Neural cell (in vitro differentiated cells): Measurements from ENCODE around the gene PIK3CA. TPM values are rescaled to one million over a fixed set of nuclear protein-coding genes. Genes with fewer than 3 reads are reported as not detected.

Experiments
- H2AFZ ChIP-seq: fragments of 200-600, 300-800 bp; sonication (generic), shearing (Covaris generic); 2 replicates; pipeline ENCODE4 v1.6.0; 2014; ENCODE audit warnings: low read depth, mild to moderate bottlenecking, antibody characterized with exemption, low read length, moderate library complexity
- H3F3A ChIP-seq: fragments of 200-600 bp; shearing (Covaris generic); 2 replicates; pipeline ENCODE4 v1.6.1; 2016; ENCODE audit warnings: mild to moderate bottlenecking, moderate library complexity, mixed read lengths, antibody characterized with exemption, low read length; ENCODE audit not compliant: insufficient read depth, poor library complexity, severe bottlenecking
- H3K27ac ChIP-seq: fragments of 200-600, 300-800 bp; sonication (generic), shearing (Covaris generic); 2 replicates; pipeline ENCODE4 v1.5.1; 2014; ENCODE audit warnings: mild to moderate bottlenecking, low read length, moderate library complexity
- H3K27me3 ChIP-seq: fragments of 300-800, 200-600 bp; sonication (generic), shearing (Covaris generic); 2 replicates; pipeline ENCODE4 v1.6.0; 2014; ENCODE audit warnings: mild to moderate bottlenecking, low read depth, low read length, moderate library complexity; ENCODE audit not compliant: insufficient read depth
- H3K36me3 ChIP-seq: fragments of 300-800, 200-600 bp; sonication (generic), shearing (Covaris generic); 2 replicates; pipeline ENCODE4 v1.5.1; 2014; ENCODE audit warnings: mild to moderate bottlenecking, antibody characterized with exemption, low read length, moderate library complexity; ENCODE audit not compliant: insufficient read depth
- H3K4me2 ChIP-seq: fragments of 300-800, 200-600 bp; sonication (generic), shearing (Covaris generic); 2 replicates; pipeline ENCODE4 v1.6.0; 2014; ENCODE audit warnings: mild to moderate bottlenecking, low read length
- H3K4me3 ChIP-seq: fragments of 300-800, 200-600 bp; sonication (generic), shearing (Covaris generic); 2 replicates; pipeline ENCODE4 v1.5.1; 2014; ENCODE audit warnings: mild to moderate bottlenecking, low read length, moderate library complexity
- H3K79me2 ChIP-seq: fragments of 200-600 bp; shearing (Covaris generic); replicated peaks from 2 replicates; pipeline ENCODE4 v1.6.0; 2014; ENCODE audit warnings: mild to moderate bottlenecking, low read length, moderate library complexity; ENCODE audit not compliant: insufficient read depth
- H3K9ac ChIP-seq: fragments of 300-800, 200-600 bp; sonication (generic), shearing (Covaris generic); 2 replicates; pipeline ENCODE4 v1.6.1; 2016; ENCODE audit warnings: mild to moderate bottlenecking, low read length, mixed read lengths
- H3K9me2 ChIP-seq: fragments of 200-600 bp; shearing (Covaris generic); 2 replicates; pipeline ENCODE4 v1.6.1; 2016; ENCODE audit warnings: mild to moderate bottlenecking, low read length, mixed read lengths; ENCODE audit not compliant: insufficient read depth
- H3K9me3 ChIP-seq: fragments of 200-600, 300-800 bp; sonication (generic), shearing (Covaris generic); 2 replicates; pipeline ENCODE4 v1.6.1; 2016; ENCODE audit warnings: mild to moderate bottlenecking, mixed run types, low read length, moderate library complexity, mixed read lengths
- H4K20me1 ChIP-seq: fragments of 200-600 bp; shearing (Covaris generic); 2 replicates; pipeline ENCODE4 v1.6.1; 2016; ENCODE audit warnings: mild to moderate bottlenecking, mixed run types; ENCODE audit not compliant: insufficient read depth
- CTCF ChIP-seq: fragments of 450-650 bp; IDR thresholded peaks from 2 replicates; pipeline ENCODE4 v1.5.1; 2014; ENCODE audit warnings: antibody characterized with exemption, mild to moderate bottlenecking, moderate library complexity; ENCODE audit not compliant: poor library complexity, severe bottlenecking
- EP300 ChIP-seq: fragments of 450-650 bp; conservative IDR thresholded peaks from 2 replicates; pipeline ENCODE4 v1.6.1; 2014; ENCODE audit warnings: antibody characterized with exemption, mild to moderate bottlenecking, moderate library complexity; ENCODE audit not compliant: poor library complexity, severe bottlenecking
- EZH2 ChIP-seq: fragments of 200-600, 300-800 bp; shearing (Covaris generic), sonication (generic); IDR thresholded peaks from 2 replicates; pipeline ENCODE4 v1.6.1; 2014; ENCODE audit warnings: antibody characterized with exemption, low read length, borderline replicate concordance, mild to moderate bottlenecking; ENCODE audit not compliant: insufficient read depth, poor library complexity, severe bottlenecking
- MXI1 ChIP-seq: fragments of 450-650 bp; conservative IDR thresholded peaks from 2 replicates; pipeline ENCODE4 v1.6.1; 2014; ENCODE audit warnings: antibody characterized with exemption, mild to moderate bottlenecking; ENCODE audit not compliant: poor library complexity, severe bottlenecking
- POLR2AphosphoS5 ChIP-seq: IDR thresholded peaks from 2 replicates; pipeline ENCODE4 v1.6.1; 2012
- RAD21 ChIP-seq: fragments of 450-650 bp; conservative IDR thresholded peaks from 2 replicates; pipeline ENCODE4 v1.6.1; 2014; ENCODE audit warnings: antibody characterized with exemption, mild to moderate bottlenecking, moderate library complexity
- SMC3 ChIP-seq: fragments of 450-650 bp; conservative IDR thresholded peaks from 2 replicates; pipeline ENCODE4 v1.6.1; 2014; ENCODE audit warnings: antibody characterized with exemption, mild to moderate bottlenecking, moderate library complexity; ENCODE audit not compliant: poor library complexity
- TAF1 ChIP-seq: IDR thresholded peaks from 2 replicates; pipeline ENCODE4 v1.6.1; 2012; ENCODE audit warnings: low read depth
- polyA plus RNA-seq: library from polyadenylated mRNA; depleted of rRNA; stranded (reverse); fragments of >200 nt; gene quantifications from 2 replicates; pipeline ENCODE4 v1.2.3, GENCODE V29; 2014
- TF ChIP-seq, protein P1 (sequence below): IDR thresholded peaks from 2 replicates; pipeline ENCODE4 v1.6.1; 2012; ENCODE audit warnings: borderline replicate concordance

The PIK3CA gene
- polyA plus RNA-seq, 1 donor from 2014 or later = 15.2 TPM

GRCh38 chr3:179163503-179163902 is 15.3 kb downstream of the PIK3CA start:
- no peak overlapping the region for H3K4me3 ChIP-seq
- peaks cover 37% of the 10 kb centered on the region for H3K79me2 ChIP-seq
- peaks cover 2% of the 10 kb centered on the region for H3F3A ChIP-seq
- no peaks in the 10 kb centered on the region for H3K9me3 ChIP-seq
- no peak overlapping the region for H3K9ac ChIP-seq
- TF ChIP-seq, protein P1, sequence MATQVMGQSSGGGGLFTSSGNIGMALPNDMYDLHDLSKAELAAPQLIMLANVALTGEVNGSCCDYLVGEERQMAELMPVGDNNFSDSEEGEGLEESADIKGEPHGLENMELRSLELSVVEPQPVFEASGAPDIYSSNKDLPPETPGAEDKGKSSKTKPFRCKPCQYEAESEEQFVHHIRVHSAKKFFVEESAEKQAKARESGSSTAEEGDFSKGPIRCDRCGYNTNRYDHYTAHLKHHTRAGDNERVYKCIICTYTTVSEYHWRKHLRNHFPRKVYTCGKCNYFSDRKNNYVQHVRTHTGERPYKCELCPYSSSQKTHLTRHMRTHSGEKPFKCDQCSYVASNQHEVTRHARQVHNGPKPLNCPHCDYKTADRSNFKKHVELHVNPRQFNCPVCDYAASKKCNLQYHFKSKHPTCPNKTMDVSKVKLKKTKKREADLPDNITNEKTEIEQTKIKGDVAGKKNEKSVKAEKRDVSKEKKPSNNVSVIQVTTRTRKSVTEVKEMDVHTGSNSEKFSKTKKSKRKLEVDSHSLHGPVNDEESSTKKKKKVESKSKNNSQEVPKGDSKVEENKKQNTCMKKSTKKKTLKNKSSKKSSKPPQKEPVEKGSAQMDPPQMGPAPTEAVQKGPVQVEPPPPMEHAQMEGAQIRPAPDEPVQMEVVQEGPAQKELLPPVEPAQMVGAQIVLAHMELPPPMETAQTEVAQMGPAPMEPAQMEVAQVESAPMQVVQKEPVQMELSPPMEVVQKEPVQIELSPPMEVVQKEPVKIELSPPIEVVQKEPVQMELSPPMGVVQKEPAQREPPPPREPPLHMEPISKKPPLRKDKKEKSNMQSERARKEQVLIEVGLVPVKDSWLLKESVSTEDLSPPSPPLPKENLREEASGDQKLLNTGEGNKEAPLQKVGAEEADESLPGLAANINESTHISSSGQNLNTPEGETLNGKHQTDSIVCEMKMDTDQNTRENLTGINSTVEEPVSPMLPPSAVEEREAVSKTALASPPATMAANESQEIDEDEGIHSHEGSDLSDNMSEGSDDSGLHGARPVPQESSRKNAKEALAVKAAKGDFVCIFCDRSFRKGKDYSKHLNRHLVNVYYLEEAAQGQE = no peak
- no peak for TF ChIP-seq TAF1
- TF ChIP-seq SMC3 = no peak
- TF ChIP-seq CTCF = no peak
- TF ChIP-seq EZH2 = no peak
- no peak for TF ChIP-seq RAD21
- TF ChIP-seq POLR2AphosphoS5 = no peak
- no peaks in the 10 kb centered on the region for H3K36me3 ChIP-seq
- no peak overlapping the region for H3K4me2 ChIP-seq
- no peak overlapping the region for H3K27ac ChIP-seq
- H4K20me1 ChIP-seq = no peaks in the 10 kb centered on the region
- H3K27me3 ChIP-seq = no peaks in the 10 kb centered on the region
- H3K9me2 ChIP-seq = no peaks in the 10 kb centered on the region
- no peak overlapping the region for H2AFZ ChIP-seq

- H3K9ac ChIP-seq = no peak overlapping the region
- peaks cover 29% of the 10 kb centered on the region for H3K79me2 ChIP-seq
- no peak overlapping the region for H3K4me2 ChIP-seq
- no peak for TF ChIP-seq RAD21
- peaks cover 2% of the 10 kb centered on the region for H3F3A ChIP-seq
- H3K27me3 ChIP-seq = no peaks in the 10 kb centered on the region
- no peaks in the 10 kb centered on the region for H3K9me2 ChIP-seq
- H3K4me3 ChIP-seq = no peak overlapping the region
- H3K9me3 ChIP-seq = no peaks in the 10 kb centered on the region
- no peak overlapping the region for H2AFZ ChIP-seq
- no peak overlapping the region for H3K27ac ChIP-seq
- no peaks in the 10 kb centered on the region for H4K20me1 ChIP-seq
- no peaks in the 10 kb centered on the region for H3K36me3 ChIP-seq
These were observed 16.7 kb downstream of the PIK3CA start for GRCh38 chr3:179164857-179165256.

- Histone ChIP-seq H3K9me2 (no peaks in the 10 kb centered on the region), H3K4me2 (no peak overlapping the region), H4K20me1 (no peaks in the 10 kb centered on the region), H3K36me3 (no peaks in the 10 kb centered on the region), H3F3A (peaks cover 2% of the 10 kb centered on the region), H3K27ac (no peak overlapping the region), H3K9me3 (peaks cover 2% of the 10 kb centered on the region), H3K27me3 (no peaks in the 10 kb centered on the region), H3K79me2 (peaks cover 19% of the 10 kb centered on the region), H3K9ac (no peak overlapping the region), H3K4me3 (no peak overlapping the region), H2AFZ (no peak overlapping the region)
- TF ChIP-seq, protein P1 = no peak
- TF ChIP-seq EP300 (no peak), MXI1 (no peak), POLR2AphosphoS5 (no peak), CTCF (no peak), RAD21 (no peak), EZH2 (no peak), SMC3 (no peak), TAF1 (no peak)
These were observed 18.5 kb downstream of the PIK3CA start for GRCh38 chr3:179166561-179167201.
